Endothelial cell (in vitro differentiated cells): Measurements from ENCODE around the gene CD63. TPM values are rescaled to one million over a fixed set of nuclear protein-coding genes. Genes with fewer than 3 reads are reported as not detected.

ENCODE experiments used
- DNase-seq: peaks from one replicate; pipeline ENCODE4 v3.0.0; 2021; ENCODE audit warnings: low spot score
- H3K27ac Mint-ChIP-seq: one replicate; pipeline ENCODE4 v1.8.0; 2021; ENCODE audit warnings: mixed read lengths, inconsistent platforms; ENCODE audit not compliant: unreplicated experiment
- H3K27me3 Mint-ChIP-seq: one replicate; pipeline ENCODE4 v1.8.0; 2021; ENCODE audit warnings: mild to moderate bottlenecking, moderate library complexity, mixed read lengths, inconsistent platforms; ENCODE audit not compliant: unreplicated experiment
- H3K36me3 Mint-ChIP-seq: one replicate; pipeline ENCODE4 v1.8.0; 2021; ENCODE audit warnings: mild to moderate bottlenecking, low read depth, mixed read lengths, inconsistent platforms; ENCODE audit not compliant: unreplicated experiment
- H3K4me1 Mint-ChIP-seq: one replicate; pipeline ENCODE4 v1.8.0; 2021; ENCODE audit warnings: mild to moderate bottlenecking, mixed read lengths, inconsistent platforms; ENCODE audit not compliant: unreplicated experiment
- H3K4me3 Mint-ChIP-seq: one replicate; pipeline ENCODE4 v1.8.0; 2021; ENCODE audit warnings: mild to moderate bottlenecking, mixed read lengths, inconsistent platforms; ENCODE audit not compliant: unreplicated experiment
- H3K9me3 Mint-ChIP-seq: one replicate; pipeline ENCODE4 v1.8.0; 2021; ENCODE audit warnings: mixed read lengths, inconsistent platforms; ENCODE audit not compliant: unreplicated experiment
- total RNA-seq: library from RNA; stranded (reverse); fragmentation: NEBNext Ultra II Directional; extraction: Animal tissue kit (Norgen Biotek cat#: 25700); gene quantifications from one replicate; pipeline ENCODE4 v1.2.1, GENCODE V29; 2021; ENCODE audit not compliant: unreplicated experiment
- TF ChIP-seq, protein P1 (sequence below): fragments of 200-600 bp; sonication (generic); IDR thresholded peaks from one replicate; pipeline ENCODE4 v1.5.0; 2021; ENCODE audit warnings: antibody characterized with exemption; ENCODE audit not compliant: unreplicated experiment

CD63 gene
- total RNA-seq, 1 donor from 2014 or later, result 1,134 TPM

DNA sequence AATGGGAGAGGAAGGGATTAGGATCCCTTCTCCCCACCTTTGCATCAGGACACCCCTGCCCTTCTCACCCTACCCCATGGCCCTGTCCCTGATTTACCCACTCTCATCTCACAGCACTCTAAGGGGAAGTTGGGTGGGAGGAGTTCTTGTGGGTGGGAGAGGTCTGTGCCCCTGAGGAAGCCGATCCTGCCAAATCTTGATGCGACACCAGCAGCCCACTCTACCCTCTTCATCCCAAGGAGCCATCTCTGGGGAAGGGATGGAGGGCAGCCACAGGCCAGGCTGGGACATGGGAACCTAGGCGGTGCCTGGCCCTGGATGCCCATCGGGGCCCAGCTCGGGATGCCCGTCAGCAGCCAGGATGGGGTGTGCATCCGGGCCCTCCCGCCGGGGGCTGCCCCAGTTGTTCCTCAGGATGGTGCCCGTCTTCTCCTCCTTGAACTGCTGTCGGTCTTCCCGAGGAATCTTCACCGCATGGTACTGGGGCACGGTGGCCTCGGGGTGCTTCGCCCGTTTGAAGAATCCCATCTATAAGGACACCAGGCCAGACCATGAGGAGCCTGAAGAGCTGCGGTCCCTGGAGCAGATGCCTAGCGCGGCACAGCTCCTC, 43.9 kb downstream of the CD63 start:
- TF ChIP-seq, protein P1, sequence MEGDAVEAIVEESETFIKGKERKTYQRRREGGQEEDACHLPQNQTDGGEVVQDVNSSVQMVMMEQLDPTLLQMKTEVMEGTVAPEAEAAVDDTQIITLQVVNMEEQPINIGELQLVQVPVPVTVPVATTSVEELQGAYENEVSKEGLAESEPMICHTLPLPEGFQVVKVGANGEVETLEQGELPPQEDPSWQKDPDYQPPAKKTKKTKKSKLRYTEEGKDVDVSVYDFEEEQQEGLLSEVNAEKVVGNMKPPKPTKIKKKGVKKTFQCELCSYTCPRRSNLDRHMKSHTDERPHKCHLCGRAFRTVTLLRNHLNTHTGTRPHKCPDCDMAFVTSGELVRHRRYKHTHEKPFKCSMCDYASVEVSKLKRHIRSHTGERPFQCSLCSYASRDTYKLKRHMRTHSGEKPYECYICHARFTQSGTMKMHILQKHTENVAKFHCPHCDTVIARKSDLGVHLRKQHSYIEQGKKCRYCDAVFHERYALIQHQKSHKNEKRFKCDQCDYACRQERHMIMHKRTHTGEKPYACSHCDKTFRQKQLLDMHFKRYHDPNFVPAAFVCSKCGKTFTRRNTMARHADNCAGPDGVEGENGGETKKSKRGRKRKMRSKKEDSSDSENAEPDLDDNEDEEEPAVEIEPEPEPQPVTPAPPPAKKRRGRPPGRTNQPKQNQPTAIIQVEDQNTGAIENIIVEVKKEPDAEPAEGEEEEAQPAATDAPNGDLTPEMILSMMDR, result no peak
- H3K4me3 Mint-ChIP-seq, result no peak overlapping the region

GRCh38 chr12:55683676-55684075, 45.1 kb downstream of the CD63 start:
- H3K36me3 Mint-ChIP-seq, result no peaks in the 10 kb centered on the region
- no peak overlapping the region for H3K27ac Mint-ChIP-seq
- DNase-seq, result no peak
- no peaks in the 10 kb centered on the region for H3K9me3 Mint-ChIP-seq
- H3K27me3 Mint-ChIP-seq, result peaks cover 13% of the 10 kb centered on the region
- peaks cover 7% of the 10 kb centered on the region for H3K4me1 Mint-ChIP-seq
- TF ChIP-seq, protein P1, result no peak
- H3K4me3 Mint-ChIP-seq, result no peak overlapping the region

More for the DNA sequence above, 43.9 kb downstream of the CD63 start:
- Mint-ChIP-seq H3K27ac (no peak overlapping the region), H3K4me1 (peaks cover 7% of the 10 kb centered on the region), H3K27me3 (peaks cover 13% of the 10 kb centered on the region), H3K36me3 (no peaks in the 10 kb centered on the region), H3K9me3 (no peaks in the 10 kb centered on the region)
- DNase-seq, result no peak

DNA sequence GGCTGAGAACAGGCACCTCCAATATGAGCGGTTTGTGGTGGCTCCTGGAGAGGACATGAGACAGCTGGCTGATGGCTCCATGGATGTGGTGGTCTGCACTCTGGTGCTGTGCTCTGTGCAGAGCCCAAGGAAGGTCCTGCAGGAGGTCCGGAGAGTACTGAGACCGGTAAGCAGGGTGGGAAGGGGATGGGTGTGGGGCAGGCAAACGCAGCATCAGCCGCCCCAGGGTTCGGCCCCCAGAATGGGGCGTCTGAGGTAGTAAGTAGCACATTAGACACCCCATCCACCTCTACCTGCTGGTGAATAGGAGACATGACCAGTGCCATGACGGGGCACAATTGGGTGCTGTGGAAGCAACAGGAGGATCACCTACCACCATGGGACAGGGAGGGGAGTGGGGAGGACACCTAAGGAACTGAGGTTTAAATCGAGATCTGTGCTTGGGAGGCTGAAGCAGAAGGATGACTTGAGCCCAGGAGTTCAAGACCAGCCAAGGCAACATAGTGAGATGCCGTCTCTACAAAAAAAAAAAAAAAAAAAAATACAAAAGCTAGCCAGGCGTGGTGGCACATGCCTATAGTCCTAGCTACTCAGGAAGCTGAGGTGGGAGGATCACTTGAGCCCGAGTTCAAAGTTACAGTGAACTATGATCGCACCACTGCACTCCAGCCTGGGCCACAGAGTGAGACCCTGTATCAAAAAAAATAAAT, 46.6 kb downstream of the CD63 start:
- no peak for DNase-seq
- no peak overlapping the region for H3K27ac Mint-ChIP-seq
- no peak overlapping the region for H3K4me3 Mint-ChIP-seq
- peaks cover 7% of the 10 kb centered on the region for H3K4me1 Mint-ChIP-seq
- TF ChIP-seq, protein P1, result no peak
- H3K27me3 Mint-ChIP-seq, result peaks cover 13% of the 10 kb centered on the region
- H3K36me3 Mint-ChIP-seq, result no peaks in the 10 kb centered on the region
- no peaks in the 10 kb centered on the region for H3K9me3 Mint-ChIP-seq

DNA sequence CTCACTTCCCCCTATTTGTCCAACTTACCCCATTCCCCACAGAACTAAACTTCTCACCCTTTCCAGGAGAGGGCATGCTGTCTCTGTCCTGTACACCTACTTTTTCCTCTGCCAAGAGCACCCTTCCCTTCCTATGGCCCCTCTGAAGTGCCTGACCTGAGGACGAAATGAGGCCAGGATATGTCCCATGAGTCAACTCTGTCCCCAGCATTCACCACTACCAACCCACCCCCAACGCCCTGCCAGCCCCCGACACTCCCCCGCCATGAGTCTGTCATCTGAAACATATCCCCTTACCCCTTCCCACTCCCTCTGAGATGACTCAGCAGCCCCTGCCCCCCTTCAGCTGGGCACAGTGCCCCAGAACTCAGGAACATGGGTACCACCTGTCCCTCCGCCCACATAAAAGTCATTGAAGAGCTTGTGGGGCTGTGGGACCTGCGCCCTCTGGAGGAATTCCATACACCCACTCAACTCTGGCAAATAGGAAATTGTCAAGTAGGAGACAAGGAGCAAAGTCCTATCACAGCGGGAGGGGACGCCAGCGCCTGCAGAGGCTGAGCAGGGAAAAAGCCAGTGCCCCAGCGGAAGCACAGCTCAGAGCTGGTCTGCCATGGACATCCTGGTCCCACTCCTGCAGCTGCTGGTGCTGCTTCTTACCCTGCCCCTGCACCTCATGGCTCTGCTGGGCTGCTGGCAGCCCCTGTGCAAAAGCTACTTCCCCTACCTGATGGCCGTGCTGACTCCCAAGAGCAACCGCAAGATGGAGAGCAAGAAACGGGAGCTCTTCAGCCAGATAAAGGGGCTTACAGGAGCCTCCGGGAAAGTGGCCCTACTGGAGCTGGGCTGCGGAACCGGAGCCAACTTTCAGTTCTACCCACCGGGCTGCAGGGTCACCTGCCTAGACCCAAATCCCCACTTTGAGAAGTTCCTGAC, 47.4 kb downstream of the CD63 start:
- Mint-ChIP-seq H3K27ac (no peak overlapping the region), H3K4me1 (peaks cover 7% of the 10 kb centered on the region), H3K36me3 (no peaks in the 10 kb centered on the region), H3K9me3 (no peaks in the 10 kb centered on the region), H3K4me3 (no peak overlapping the region), H3K27me3 (peaks cover 10% of the 10 kb centered on the region)
- TF ChIP-seq, protein P1, result no peak
- DNase-seq, result peak; percentile 38
